ENCODE data around the gene SPATA9.
"Not testable (repeated sequence)": the region's sequence is repeated elsewhere in the genome, so short reads cannot be mapped to it uniquely, and the experiment has no call there.

The SPATA9 gene

GRCh38 chr5:95713246-95713645 is 30.5 kb upstream of the SPATA9 start:
- not testable (repeated sequence) for H3K4ac ChIP-seq (ENCODE audit: low read depth, low read length); H2BK12ac ChIP-seq (ENCODE audit: low read length); H3K4me2 ChIP-seq (ENCODE audit: low read length); H3K27me3 ChIP-seq (ENCODE audit: insufficient read depth, low read length); H2AFZ ChIP-seq (ENCODE audit: insufficient read depth, low read length, poor library complexity); H3K18ac ChIP-seq (ENCODE audit: low read length); H3K23ac ChIP-seq (ENCODE audit: low read length); H3K4me3 ChIP-seq (ENCODE audit: low read depth, low read length); H3K14ac ChIP-seq (ENCODE audit: low read length); H3K9ac ChIP-seq (ENCODE audit: low read length); H3K79me2 ChIP-seq (ENCODE audit: control insufficient read depth, insufficient read depth, low read length, poor library complexity); H4K8ac ChIP-seq (ENCODE audit: low read depth, low read length); H2AK5ac ChIP-seq (ENCODE audit: low read length); H3K36me3 ChIP-seq (ENCODE audit: control insufficient read depth in 1 of 2, insufficient read depth in 2 of 2, low read length in 2 of 2); H3K9me3 ChIP-seq (ENCODE audit: insufficient read depth, low read depth, low read length); H4K12ac ChIP-seq (ENCODE audit: low read depth, low read length); H2BK5ac ChIP-seq (ENCODE audit: low read depth, low read length, poor library complexity)
- peak; percentile 57 to 63 for DNase-seq
- Histone ChIP-seq H3K4me1 (ENCODE audit: control insufficient read depth in 1 of 2, insufficient read depth in 2 of 2, low read length in 2 of 2) (peaks cover 15 to 24% of the 10 kb centered on the region in 2 experiments), H3K27ac (ENCODE audit: low read depth, low read length) (peak overlapping the region; percentile 70), H3K79me1 (ENCODE audit: low read length) (peaks cover 42% of the 10 kb centered on the region), H4K91ac (ENCODE audit: low read depth, low read length) (peak overlapping the region; percentile 45), H2BK120ac (ENCODE audit: insufficient read depth, low read length, poor library complexity) (peak overlapping the region; percentile 41)
- no CpG with 5 or more reads among the region's 5 CpGs for WGBS (ENCODE audit: extremely low coverage, insufficient coverage, insufficient read length)

GRCh38 chr5:95712347-95712958 is 29.7 kb upstream of the SPATA9 start:
- Histone ChIP-seq H3K27me3 (ENCODE audit: insufficient read depth, low read length) (no peaks in the 10 kb centered on the region), H2BK5ac (ENCODE audit: low read depth, low read length, poor library complexity) (peak overlapping the region; percentile 84), H4K91ac (ENCODE audit: low read depth, low read length) (peak overlapping the region; percentile 70), H3K4me3 (ENCODE audit: low read depth, low read length) (no peak overlapping the region), H3K18ac (ENCODE audit: low read length) (no peak overlapping the region), H3K14ac (ENCODE audit: low read length) (no peak overlapping the region), H3K4me1 (ENCODE audit: control insufficient read depth in 1 of 2, insufficient read depth in 2 of 2, low read length in 2 of 2) (peaks cover 15 to 24% of the 10 kb centered on the region in 2 experiments), H2AK5ac (ENCODE audit: low read length) (no peak overlapping the region), H4K12ac (ENCODE audit: low read depth, low read length) (no peak overlapping the region), H2BK120ac (ENCODE audit: insufficient read depth, low read length, poor library complexity) (peak overlapping the region; percentile 81), H2BK12ac (ENCODE audit: low read length) (no peak overlapping the region), H3K79me2 (ENCODE audit: control insufficient read depth, insufficient read depth, low read length, poor library complexity) (peaks cover 3% of the 10 kb centered on the region), H3K79me1 (ENCODE audit: low read length) (peaks cover 42% of the 10 kb centered on the region), H4K8ac (ENCODE audit: low read depth, low read length) (peak overlapping the region; percentile 52), H3K9ac (ENCODE audit: low read length) (no peak overlapping the region), H3K4ac (ENCODE audit: low read depth, low read length) (no peak overlapping the region), H3K9me3 (ENCODE audit: insufficient read depth, low read depth, low read length) (no peaks in the 10 kb centered on the region), H2AFZ (ENCODE audit: insufficient read depth, low read length, poor library complexity) (no peak overlapping the region), H3K23ac (ENCODE audit: low read length) (no peak overlapping the region), H3K36me3 (ENCODE audit: control insufficient read depth in 1 of 2, insufficient read depth in 2 of 2, low read length in 2 of 2) (peaks cover 0 to 3% of the 10 kb centered on the region in 2 experiments), H3K27ac (ENCODE audit: low read depth, low read length) (peak overlapping the region; percentile 97), H3K4me2 (ENCODE audit: low read length) (no peak overlapping the region)
- WGBS (ENCODE audit: extremely low coverage, insufficient coverage, insufficient read length): no CpG with 5 or more reads among the region's 2 CpGs
- peak; percentile 99 for DNase-seq

- DNase-seq: no peak
- no CpG with 5 or more reads among the region's 27 CpGs for WGBS (ENCODE audit: extremely low coverage, insufficient coverage, insufficient read length)
Measured at GRCh38 chr5:95711501-95712346, 28.9 kb upstream of the SPATA9 start.

GRCh38 chr5:95710651-95711500 is 28.1 kb upstream of the SPATA9 start:
- Histone ChIP-seq H3K79me1 (ENCODE audit: low read length) (peaks cover 34% of the 10 kb centered on the region), H4K91ac (ENCODE audit: low read depth, low read length) (peak overlapping the region; percentile 98), H3K14ac (ENCODE audit: low read length) (peak overlapping the region; percentile 79), H2AK5ac (ENCODE audit: low read length) (peak overlapping the region; percentile 28), H3K18ac (ENCODE audit: low read length) (peak overlapping the region; percentile 53), H3K4ac (ENCODE audit: low read depth, low read length) (peak overlapping the region; percentile 21), H3K27ac (ENCODE audit: low read depth, low read length) (peak overlapping the region; percentile 97), H2BK5ac (ENCODE audit: low read depth, low read length, poor library complexity) (peak overlapping the region; percentile 90), H3K4me2 (ENCODE audit: low read length) (peak overlapping the region; percentile 20), H3K4me1 (ENCODE audit: control insufficient read depth in 1 of 2, insufficient read depth in 2 of 2, low read length in 2 of 2) (peaks cover 12 to 19% of the 10 kb centered on the region in 2 experiments), H4K8ac (ENCODE audit: low read depth, low read length) (peak overlapping the region; percentile 65), H2BK12ac (ENCODE audit: low read length) (peak overlapping the region; percentile 70), H2AFZ (ENCODE audit: insufficient read depth, low read length, poor library complexity) (peak overlapping the region; percentile 19), H2BK120ac (ENCODE audit: insufficient read depth, low read length, poor library complexity) (peak overlapping the region; percentile 89)
- not testable (repeated sequence) for H3K27me3 ChIP-seq (ENCODE audit: insufficient read depth, low read length); H4K12ac ChIP-seq (ENCODE audit: low read depth, low read length); DNase-seq; H3K23ac ChIP-seq (ENCODE audit: low read length); H3K4me3 ChIP-seq (ENCODE audit: low read depth, low read length); H3K9ac ChIP-seq (ENCODE audit: low read length); H3K36me3 ChIP-seq (ENCODE audit: control insufficient read depth in 1 of 2, insufficient read depth in 2 of 2, low read length in 2 of 2); H3K9me3 ChIP-seq (ENCODE audit: insufficient read depth, low read depth, low read length); H3K79me2 ChIP-seq (ENCODE audit: control insufficient read depth, insufficient read depth, low read length, poor library complexity)
- no CpG with 5 or more reads among the region's 23 CpGs for WGBS (ENCODE audit: extremely low coverage, insufficient coverage, insufficient read length)

More at GRCh38 chr5:95711501-95712346, 28.9 kb upstream of the SPATA9 start:
- no peaks in the 10 kb centered on the region for H3K27me3 ChIP-seq (ENCODE audit: insufficient read depth, low read length)
- H3K27ac ChIP-seq (ENCODE audit: low read depth, low read length): peak overlapping the region; percentile 97
- no peaks in the 10 kb centered on the region for H3K9me3 ChIP-seq (ENCODE audit: insufficient read depth, low read depth, low read length)
- H3K4me3 ChIP-seq (ENCODE audit: low read depth, low read length): no peak overlapping the region
- peak overlapping the region; percentile 9 for H2AFZ ChIP-seq (ENCODE audit: insufficient read depth, low read length, poor library complexity)
- H3K4me1 ChIP-seq (ENCODE audit: control insufficient read depth in 1 of 2, insufficient read depth in 2 of 2, low read length in 2 of 2): peaks cover 15 to 22% of the 10 kb centered on the region in 2 experiments
- peaks cover 39% of the 10 kb centered on the region for H3K79me1 ChIP-seq (ENCODE audit: low read length)
- peaks cover 3% of the 10 kb centered on the region for H3K79me2 ChIP-seq (ENCODE audit: control insufficient read depth, insufficient read depth, low read length, poor library complexity)
- peak overlapping the region; percentile 53 for H3K18ac ChIP-seq (ENCODE audit: low read length)
- peak overlapping the region; percentile 55 for H2BK12ac ChIP-seq (ENCODE audit: low read length)
- H2AK5ac ChIP-seq (ENCODE audit: low read length): peak overlapping the region; percentile 28
- H2BK5ac ChIP-seq (ENCODE audit: low read depth, low read length, poor library complexity): peak overlapping the region; percentile 90
- no peak overlapping the region for H4K12ac ChIP-seq (ENCODE audit: low read depth, low read length)
- peak overlapping the region; percentile 79 for H3K14ac ChIP-seq (ENCODE audit: low read length)
- peak overlapping the region; percentile 65 for H4K8ac ChIP-seq (ENCODE audit: low read depth, low read length)
- no peak overlapping the region for H3K9ac ChIP-seq (ENCODE audit: low read length)
- peak overlapping the region; percentile 20 for H3K4me2 ChIP-seq (ENCODE audit: low read length)
- peak overlapping the region; percentile 21 for H3K4ac ChIP-seq (ENCODE audit: low read depth, low read length)
- H3K23ac ChIP-seq (ENCODE audit: low read length): no peak overlapping the region
- peak overlapping the region; percentile 89 for H2BK120ac ChIP-seq (ENCODE audit: insufficient read depth, low read length, poor library complexity)
- H4K91ac ChIP-seq (ENCODE audit: low read depth, low read length): peak overlapping the region; percentile 95
- H3K36me3 ChIP-seq (ENCODE audit: control insufficient read depth in 1 of 2, insufficient read depth in 2 of 2, low read length in 2 of 2): peaks cover 0 to 3% of the 10 kb centered on the region in 2 experiments

All from trophoblast cell (in vitro differentiated cells and primary cell).